MM.1S (cell line): Measurements from ENCODE around the gene DUSP14.

Source experiments
- CTCF ChIP-seq: fragments of 300-600 bp; sonication (generic); IDR thresholded peaks from 2 replicates; pipeline ENCODE4 v1.5.1; 2016; ENCODE audit warnings: antibody characterized with exemption, low read length, mixed read lengths
- EZH2 ChIP-seq: fragments of 300-600 bp; sonication (generic); optimal IDR thresholded peaks from 2 replicates; pipeline ENCODE3; 2017; ENCODE audit warnings: low read depth, mild to moderate bottlenecking, antibody characterized with exemption, low read length, mixed read lengths
- EZH2phosphoT487 ChIP-seq: fragments of 300-600 bp; sonication (generic); IDR thresholded peaks from 2 replicates; pipeline ENCODE4 v1.6.1; 2018; ENCODE audit warnings: antibody characterized with exemption, low read length

- no peak for TF ChIP-seq CTCF
- no peak for TF ChIP-seq EZH2
- no peak for TF ChIP-seq EZH2phosphoT487
These were observed 24.0 kb downstream of the DUSP14 start for GRCh38 chr17:37513711-37514110.
